Activated CD8-positive, alpha-beta T cell treated with anti-CD3 and anti-CD28 coated beads for 36 hours (primary cell): ENCODE measurements around the gene PRKN. TPM values are rescaled to one million over a fixed set of nuclear protein-coding genes. Genes with fewer than 3 reads are reported as not detected.

ENCODE experiments used
- ATAC-seq: fragments of 200-7000 bp; cut with Tn5 transposase; one replicate; pipeline ENCODE4 v1.10.0; 2021; ENCODE audit warnings: mild to moderate bottlenecking, moderate library complexity
- CTCF ChIA-PET: fragments of 350-600 bp; sonication (Branson Sonifier 250); formaldehyde crosslinking; loops from one replicate; lab custom pipeline; 2021; ENCODE audit warnings: antibody characterized with exemption; lab: Charles Lee
- POLR2A ChIA-PET: fragments of 350-600 bp; sonication (Branson Sonifier 250); formaldehyde crosslinking; loops from one replicate; lab custom pipeline; 2021; ENCODE audit warnings: antibody characterized with exemption; lab: Charles Lee
- DNase-seq: peaks from one replicate; pipeline ENCODE4 v3.0.0-alpha.2; 2020
- H3K27ac Mint-ChIP-seq: one replicate; pipeline ENCODE4 v1.8.0; 2021; ENCODE audit warnings: mild to moderate bottlenecking, mixed read lengths
- H3K27me3 Mint-ChIP-seq: one replicate; pipeline ENCODE4 v1.8.0; 2021; ENCODE audit warnings: mixed read lengths
- H3K36me3 Mint-ChIP-seq: one replicate; pipeline ENCODE4 v1.8.0; 2021; ENCODE audit warnings: low read depth, mixed read lengths
- H3K4me1 Mint-ChIP-seq: one replicate; pipeline ENCODE4 v1.8.0; 2021; ENCODE audit warnings: low read depth, mixed read lengths
- H3K4me3 Mint-ChIP-seq: one replicate; pipeline ENCODE4 v1.8.0; 2021; ENCODE audit warnings: mild to moderate bottlenecking, moderate library complexity, mixed read lengths
- H3K9me3 Mint-ChIP-seq: one replicate; pipeline ENCODE4 v1.8.0; 2021; ENCODE audit warnings: mixed read lengths
- intact Hi-C: fragments of 100-400 bp; cut with micrococcal nuclease; formaldehyde crosslinking; loops from one replicate; pipeline ENCODE4 v1.10.0; 2022
- total RNA-seq, 2 experiments: library from RNA; stranded (reverse); gene quantifications; one replicate each; pipeline ENCODE4 v1.2.3, GENCODE V29; 2021
- TF ChIP-seq, protein P1 (sequence below): fragments of 200-600 bp; IDR thresholded peaks from one replicate; pipeline ENCODE4 v1.8.0; 2022; ENCODE audit warnings: antibody characterized with exemption, mild to moderate bottlenecking

Gene PRKN
- total RNA-seq, 2 experiments from 2014 or later, result 1.2 to 1.4 TPM

DNA sequence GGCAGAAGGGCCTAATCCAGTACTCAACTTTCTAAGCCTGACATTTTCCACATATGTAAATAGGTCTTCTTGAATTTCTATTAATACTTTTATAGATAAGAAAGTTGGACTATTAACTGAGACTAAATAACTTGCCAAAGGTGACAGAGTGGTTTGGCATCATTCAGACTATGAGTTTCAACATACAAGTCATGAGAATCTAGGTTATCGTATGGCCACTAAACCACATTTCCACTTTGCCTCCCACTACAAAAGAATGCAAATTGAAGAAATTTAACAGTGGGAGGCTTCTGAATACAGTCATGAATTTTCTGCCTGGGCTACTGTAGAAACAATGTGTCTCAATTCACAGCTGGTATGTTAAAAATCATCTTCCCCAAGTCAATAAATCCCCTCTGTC lies 922.7 kb downstream of the PRKN start:
- Mint-ChIP-seq H3K27ac (no peak overlapping the region), H3K36me3 (no peaks in the 10 kb centered on the region), H3K27me3 (no peaks in the 10 kb centered on the region), H3K4me1 (no peaks in the 10 kb centered on the region), H3K4me3 (no peak overlapping the region), H3K9me3 (no peaks in the 10 kb centered on the region)
- TF ChIP-seq, protein P1, sequence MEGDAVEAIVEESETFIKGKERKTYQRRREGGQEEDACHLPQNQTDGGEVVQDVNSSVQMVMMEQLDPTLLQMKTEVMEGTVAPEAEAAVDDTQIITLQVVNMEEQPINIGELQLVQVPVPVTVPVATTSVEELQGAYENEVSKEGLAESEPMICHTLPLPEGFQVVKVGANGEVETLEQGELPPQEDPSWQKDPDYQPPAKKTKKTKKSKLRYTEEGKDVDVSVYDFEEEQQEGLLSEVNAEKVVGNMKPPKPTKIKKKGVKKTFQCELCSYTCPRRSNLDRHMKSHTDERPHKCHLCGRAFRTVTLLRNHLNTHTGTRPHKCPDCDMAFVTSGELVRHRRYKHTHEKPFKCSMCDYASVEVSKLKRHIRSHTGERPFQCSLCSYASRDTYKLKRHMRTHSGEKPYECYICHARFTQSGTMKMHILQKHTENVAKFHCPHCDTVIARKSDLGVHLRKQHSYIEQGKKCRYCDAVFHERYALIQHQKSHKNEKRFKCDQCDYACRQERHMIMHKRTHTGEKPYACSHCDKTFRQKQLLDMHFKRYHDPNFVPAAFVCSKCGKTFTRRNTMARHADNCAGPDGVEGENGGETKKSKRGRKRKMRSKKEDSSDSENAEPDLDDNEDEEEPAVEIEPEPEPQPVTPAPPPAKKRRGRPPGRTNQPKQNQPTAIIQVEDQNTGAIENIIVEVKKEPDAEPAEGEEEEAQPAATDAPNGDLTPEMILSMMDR, result no peak
- ATAC-seq (no peak), DNase-seq (no peak)
- ChIA-PET POLR2A (no interaction called here), CTCF (no interaction called here)
- intact Hi-C loops, result no loop called here

DNA sequence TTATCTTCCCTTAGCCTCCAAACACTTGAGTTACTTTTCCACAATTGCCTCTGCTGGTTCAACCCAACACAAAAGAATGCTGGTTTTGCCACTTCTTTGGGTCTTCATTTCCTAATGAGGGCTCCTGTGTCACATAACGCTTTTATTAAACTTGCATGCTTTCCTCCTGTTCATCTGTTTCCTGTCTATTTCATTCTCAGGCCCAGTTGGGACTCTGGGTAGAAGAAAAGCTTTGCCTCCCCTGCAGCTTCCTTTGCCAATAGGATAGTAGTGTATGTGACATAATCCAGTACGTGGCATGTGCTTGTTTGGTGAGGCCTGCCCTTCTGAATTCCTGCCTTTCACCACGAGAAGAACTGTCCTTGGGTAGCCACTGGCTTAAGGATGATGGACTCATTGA lies 924.4 kb downstream of the PRKN start:
- H3K27ac Mint-ChIP-seq, result no peak overlapping the region
- no peaks in the 10 kb centered on the region for H3K9me3 Mint-ChIP-seq
- TF ChIP-seq, protein P1, result no peak
- ChIA-PET CTCF (no interaction called here), POLR2A (no interaction called here)
- H3K27me3 Mint-ChIP-seq, result no peaks in the 10 kb centered on the region
- no peaks in the 10 kb centered on the region for H3K36me3 Mint-ChIP-seq
- no peak overlapping the region for H3K4me3 Mint-ChIP-seq
- ATAC-seq (no peak), DNase-seq (no peak)
- intact Hi-C loops, result no loop called here
- H3K4me1 Mint-ChIP-seq, result no peaks in the 10 kb centered on the region

DNA sequence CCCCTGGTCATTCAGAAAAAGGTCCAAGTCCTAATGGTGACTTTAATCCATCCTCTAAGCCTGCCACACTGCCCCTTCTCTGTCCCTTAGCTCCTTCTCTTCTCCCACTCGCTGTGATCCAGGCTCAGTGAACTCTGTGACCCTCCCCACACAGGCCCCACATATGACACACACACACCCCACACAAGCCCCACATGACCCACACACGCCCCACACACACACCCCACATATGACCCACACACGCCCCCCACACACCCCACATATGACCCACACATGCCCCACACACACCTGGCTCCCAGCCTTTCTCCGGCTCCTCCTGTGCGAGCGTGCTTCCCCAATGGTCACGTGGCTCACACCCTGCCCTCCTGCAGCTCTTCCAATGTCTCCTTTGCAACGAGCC lies 925.3 kb downstream of the PRKN start:
- POLR2A ChIA-PET, result no interaction called here
- Mint-ChIP-seq H3K4me1 (no peaks in the 10 kb centered on the region), H3K36me3 (no peaks in the 10 kb centered on the region), H3K9me3 (no peaks in the 10 kb centered on the region), H3K27ac (no peak overlapping the region), H3K4me3 (no peak overlapping the region), H3K27me3 (no peaks in the 10 kb centered on the region)
- ATAC-seq (no peak), DNase-seq (no peak)
- intact Hi-C loops, result no loop called here
- TF ChIP-seq, protein P1, result no peak
- CTCF ChIA-PET, result no interaction called here

DNA sequence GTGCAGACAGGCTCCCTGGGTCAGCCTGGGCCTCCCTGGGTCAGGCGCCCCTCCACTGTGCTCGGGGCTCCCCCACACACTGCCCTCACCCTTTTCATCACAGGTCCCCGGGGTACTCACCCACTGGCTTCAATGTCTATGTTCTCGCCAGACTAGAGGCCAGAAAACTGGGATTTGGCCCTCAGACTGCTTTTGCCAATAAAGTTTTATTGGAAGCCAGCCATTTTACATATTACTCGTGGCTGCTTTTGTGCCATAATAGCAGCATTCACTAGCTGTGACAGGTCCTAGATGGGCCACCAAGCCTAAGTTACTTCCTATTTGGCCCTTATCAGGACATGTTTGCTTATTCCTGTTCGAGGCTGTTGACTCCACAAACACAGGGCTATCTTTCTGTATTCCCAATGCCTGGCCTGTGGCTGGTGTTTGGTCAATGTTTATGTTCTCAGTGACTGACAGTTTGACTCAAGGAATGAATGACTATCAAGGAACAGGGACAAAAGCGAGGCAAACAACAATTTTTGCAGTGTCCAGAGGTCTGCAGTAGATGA lies 928.6 kb downstream of the PRKN start:
- intact Hi-C loops, result no loop called here
- no peak for DNase-seq
- Mint-ChIP-seq H3K4me1 (no peaks in the 10 kb centered on the region), H3K36me3 (no peaks in the 10 kb centered on the region), H3K9me3 (no peaks in the 10 kb centered on the region), H3K27me3 (no peaks in the 10 kb centered on the region), H3K27ac (no peak overlapping the region), H3K4me3 (no peak overlapping the region)
- TF ChIP-seq, protein P1, result no peak
- CTCF ChIA-PET, result no interaction called here
- POLR2A ChIA-PET, result no interaction called here
- ATAC-seq, result no peak

DNA sequence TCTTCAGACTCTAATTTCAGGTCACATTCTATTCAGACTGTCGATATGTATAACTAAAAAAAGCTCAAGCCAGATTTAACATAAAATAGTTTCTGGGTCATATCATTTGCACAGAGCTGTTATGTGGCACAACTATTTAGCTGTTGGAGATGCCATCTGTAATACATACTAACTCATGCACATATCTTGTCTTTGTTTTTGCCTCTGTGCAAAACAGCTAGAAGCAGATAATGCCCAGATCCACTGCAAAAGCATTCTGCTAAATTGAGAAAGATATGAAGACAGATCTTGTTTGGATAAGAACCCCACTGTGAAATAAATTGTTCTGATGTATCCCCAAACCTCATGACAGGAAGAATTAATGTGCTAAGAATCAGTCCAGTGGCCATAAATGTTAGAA lies 930.9 kb downstream of the PRKN start:
- DNase-seq, result no peak
- no peaks in the 10 kb centered on the region for H3K36me3 Mint-ChIP-seq
- ChIA-PET CTCF (no interaction called here), POLR2A (no interaction called here)
- H3K27me3 Mint-ChIP-seq, result no peaks in the 10 kb centered on the region
- no peak for ATAC-seq
- peaks cover 5% of the 10 kb centered on the region for H3K9me3 Mint-ChIP-seq
- H3K4me3 Mint-ChIP-seq, result no peak overlapping the region
- intact Hi-C loops, result no loop called here
- H3K27ac Mint-ChIP-seq, result no peak overlapping the region
- TF ChIP-seq, protein P1, result no peak
- no peaks in the 10 kb centered on the region for H3K4me1 Mint-ChIP-seq
